Uterus (tissue), 4 donors: Measurements from ENCODE around the gene MED8. TPM values are rescaled to one million over a fixed set of nuclear protein-coding genes. Genes with fewer than 3 reads are reported as not detected.
A peak's percentile ranks its signal among the peaks of the same experiment; 100 is the strongest.

Experiments used
- DNase-seq, 2 donors: peaks; one replicate each; pipeline ENCODE4 v3.0.0-alpha.2; 2019 to 2020
- H3K27ac ChIP-seq, 2 donors: fragments of 200-600 bp; sonication (generic); 1 replicate in 1 of 2; 2 replicates in 1 of 2; pipeline ENCODE4 v1.5.1; 2016 to 2018
- H3K27me3 ChIP-seq, 2 donors: fragments of 200-600 bp; sonication (generic); one replicate each; pipeline ENCODE4 v1.5.1; 2018 to 2019; ENCODE audit warnings: control low read depth in 1 of 2
- H3K36me3 ChIP-seq, 2 donors: fragments of 200-600 bp; sonication (generic); one replicate each; pipeline ENCODE4 v1.5.1; 2019; ENCODE audit warnings: control low read depth in 1 of 2
- H3K4me1 ChIP-seq, 2 donors: fragments of 200-600 bp; sonication (generic); one replicate each; pipeline ENCODE4 v1.5.1; 2018 to 2019; ENCODE audit warnings: control low read depth in 1 of 2
- H3K4me3 ChIP-seq, 2 donors: fragments of 200-600 bp; sonication (generic); 1 replicate in 1 of 2; 2 replicates in 1 of 2; pipeline ENCODE4 v1.5.1; 2018 to 2019; ENCODE audit warnings: mild to moderate bottlenecking in 1 of 2
- H3K9me3 ChIP-seq, 2 donors: fragments of 200-600 bp; sonication (generic); one replicate each; pipeline ENCODE4 v1.5.1; 2019; ENCODE audit warnings: control low read depth in 1 of 2
- POLR2A ChIP-seq, 2 donors: fragments of 450-650 bp; IDR thresholded peaks; one replicate each; pipeline ENCODE4 v1.6.1; 2016; ENCODE audit warnings: antibody characterized with exemption in 2 of 2, mild to moderate bottlenecking in 1 of 2, moderate library complexity in 1 of 2
- intact Hi-C: fragments of 100-400 bp; cut with DNase I; formaldehyde crosslinking; loops from one replicate; pipeline ENCODE4 v1.15.1; 2023; ENCODE audit warnings: low total_unique reads
- total RNA-seq, 4 donors: library from RNA; depleted of rRNA in 3 of 4; stranded (reverse); fragments of >200 nt in 3 of 4; gene quantifications; one replicate each; pipeline versions ENCODE4 v1.1.0 to v1.2.4, GENCODE V29; 2014 to 2023
- TF ChIP-seq, protein P1 (sequence below), 4 experiments: fragments of 200-600 bp in 2 of 4; fragments of 450-650 bp in 2 of 4; sonication (generic) in 2 of 4; IDR thresholded peaks; one replicate each; pipeline ENCODE4 v1.5.1; 2016 to 2019; ENCODE audit warnings: antibody characterized with exemption in 4 of 4, mild to moderate bottlenecking in 2 of 4, moderate library complexity in 1 of 4
- donor health status: DM: yes; HTN: yes; CAD: no.

MED8 gene
- total RNA-seq, 4 donors from 2014 or later: 19.4 to 33.9 (median 28.5) TPM

DNA sequence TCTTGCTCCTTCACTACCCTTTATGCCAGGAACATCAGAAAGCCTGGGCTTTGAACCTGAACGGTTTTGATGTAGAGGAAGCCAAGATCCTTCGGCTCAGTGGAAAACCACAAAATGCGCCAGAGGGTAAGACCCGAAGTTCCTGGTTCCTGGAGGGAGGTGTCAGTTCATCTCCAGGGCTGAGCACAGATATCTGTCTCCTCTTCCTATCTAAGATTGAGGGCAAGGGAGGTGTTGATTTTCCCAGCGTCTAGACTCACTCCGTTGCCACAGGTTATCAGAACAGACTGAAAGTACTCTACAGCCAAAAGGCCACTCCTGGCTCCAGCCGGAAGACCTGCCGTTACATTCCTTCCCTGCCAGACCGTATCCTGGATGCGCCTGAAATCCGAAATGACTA is 29.9 kb downstream of the MED8 start:
- Histone ChIP-seq H3K27me3 (no peaks in the 10 kb centered on the region), H3K4me3 (no peak overlapping the region), H3K27ac (no peak overlapping the region), H3K9me3 (no peaks in the 10 kb centered on the region), H3K4me1 (peaks cover 0 to 5% of the 10 kb centered on the region in 2 donors), H3K36me3 (no peaks in the 10 kb centered on the region)
- TF ChIP-seq, protein P1, sequence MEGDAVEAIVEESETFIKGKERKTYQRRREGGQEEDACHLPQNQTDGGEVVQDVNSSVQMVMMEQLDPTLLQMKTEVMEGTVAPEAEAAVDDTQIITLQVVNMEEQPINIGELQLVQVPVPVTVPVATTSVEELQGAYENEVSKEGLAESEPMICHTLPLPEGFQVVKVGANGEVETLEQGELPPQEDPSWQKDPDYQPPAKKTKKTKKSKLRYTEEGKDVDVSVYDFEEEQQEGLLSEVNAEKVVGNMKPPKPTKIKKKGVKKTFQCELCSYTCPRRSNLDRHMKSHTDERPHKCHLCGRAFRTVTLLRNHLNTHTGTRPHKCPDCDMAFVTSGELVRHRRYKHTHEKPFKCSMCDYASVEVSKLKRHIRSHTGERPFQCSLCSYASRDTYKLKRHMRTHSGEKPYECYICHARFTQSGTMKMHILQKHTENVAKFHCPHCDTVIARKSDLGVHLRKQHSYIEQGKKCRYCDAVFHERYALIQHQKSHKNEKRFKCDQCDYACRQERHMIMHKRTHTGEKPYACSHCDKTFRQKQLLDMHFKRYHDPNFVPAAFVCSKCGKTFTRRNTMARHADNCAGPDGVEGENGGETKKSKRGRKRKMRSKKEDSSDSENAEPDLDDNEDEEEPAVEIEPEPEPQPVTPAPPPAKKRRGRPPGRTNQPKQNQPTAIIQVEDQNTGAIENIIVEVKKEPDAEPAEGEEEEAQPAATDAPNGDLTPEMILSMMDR (IDR thresholded peaks at IDR 0.05): no peak
- TF ChIP-seq POLR2A (IDR thresholded peaks at IDR 0.05): no peak
- no peak for DNase-seq
- intact Hi-C loops: no loop called here

DNA sequence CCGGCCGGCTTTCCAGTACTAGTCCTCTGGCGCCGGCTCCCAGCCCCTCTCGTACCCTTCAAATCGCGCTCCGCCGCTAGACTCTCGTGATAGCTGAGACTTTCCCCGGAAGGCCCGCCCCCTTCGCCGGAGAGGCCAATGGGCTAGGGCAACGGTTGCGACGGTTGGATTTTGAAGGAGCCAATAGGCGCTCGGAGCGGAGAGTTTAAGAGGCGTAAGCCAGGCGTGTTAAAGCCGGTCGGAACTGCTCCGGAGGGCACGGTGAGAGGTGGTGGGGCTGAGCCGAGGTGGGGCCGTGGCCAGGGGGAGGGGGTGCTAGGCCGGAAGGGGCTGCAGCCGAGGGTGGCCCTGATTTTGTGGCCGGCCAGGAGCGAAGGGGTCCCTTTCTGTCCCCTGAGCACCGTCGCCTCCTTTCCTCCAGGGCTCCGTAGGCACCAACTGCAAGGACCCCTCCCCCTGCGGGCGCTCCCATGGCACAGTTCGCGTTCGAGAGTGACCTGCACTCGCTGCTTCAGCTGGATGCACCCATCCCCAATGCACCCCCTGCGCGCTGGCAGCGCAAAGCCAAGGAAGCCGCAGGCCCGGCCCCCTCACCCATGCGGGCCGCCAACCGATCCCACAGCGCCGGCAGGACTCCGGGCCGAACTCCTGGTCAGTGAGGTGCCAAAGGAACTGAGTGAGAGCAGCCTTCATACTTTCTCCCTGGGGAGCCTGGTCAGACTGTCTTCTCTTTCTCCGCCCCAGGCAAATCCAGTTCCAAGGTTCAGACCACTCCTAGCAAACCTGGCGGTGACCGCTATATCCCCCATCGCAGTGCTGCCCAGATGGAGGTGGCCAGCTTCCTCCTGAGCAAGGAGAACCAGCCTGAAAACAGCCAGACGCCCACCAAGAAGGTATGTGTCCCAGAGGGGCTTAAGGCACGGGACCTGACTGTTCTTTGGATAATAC is 30.6 kb downstream of the MED8 start, which contains the start of gene CDC20:
Gene CDC20, plus strand, starts transcription at position 236 of the 948 bp plus-strand sequence. Its CDS starts 235 bp downstream, at position 471.
- intact Hi-C loops: no loop called here
- H3K27ac ChIP-seq: peak within 1 kb of the TSS; percentile 86 to 88
- peak in 1 of 2 donors; percentile 10 for TF ChIP-seq POLR2A (IDR thresholded peaks at IDR 0.05)
- TF ChIP-seq, protein P1 (IDR thresholded peaks at IDR 0.05): no peak
- peaks cover 0 to 5% of the 10 kb centered on the region in 2 donors for H3K4me1 ChIP-seq
- H3K36me3 ChIP-seq: no peaks in the 10 kb centered on the region
- no peaks in the 10 kb centered on the region for H3K9me3 ChIP-seq
- DNase-seq: peak; percentile 98 to 99
- no peaks in the 10 kb centered on the region for H3K27me3 ChIP-seq
- H3K4me3 ChIP-seq: peak within 1 kb of the TSS; percentile 52 to 70

DNA sequence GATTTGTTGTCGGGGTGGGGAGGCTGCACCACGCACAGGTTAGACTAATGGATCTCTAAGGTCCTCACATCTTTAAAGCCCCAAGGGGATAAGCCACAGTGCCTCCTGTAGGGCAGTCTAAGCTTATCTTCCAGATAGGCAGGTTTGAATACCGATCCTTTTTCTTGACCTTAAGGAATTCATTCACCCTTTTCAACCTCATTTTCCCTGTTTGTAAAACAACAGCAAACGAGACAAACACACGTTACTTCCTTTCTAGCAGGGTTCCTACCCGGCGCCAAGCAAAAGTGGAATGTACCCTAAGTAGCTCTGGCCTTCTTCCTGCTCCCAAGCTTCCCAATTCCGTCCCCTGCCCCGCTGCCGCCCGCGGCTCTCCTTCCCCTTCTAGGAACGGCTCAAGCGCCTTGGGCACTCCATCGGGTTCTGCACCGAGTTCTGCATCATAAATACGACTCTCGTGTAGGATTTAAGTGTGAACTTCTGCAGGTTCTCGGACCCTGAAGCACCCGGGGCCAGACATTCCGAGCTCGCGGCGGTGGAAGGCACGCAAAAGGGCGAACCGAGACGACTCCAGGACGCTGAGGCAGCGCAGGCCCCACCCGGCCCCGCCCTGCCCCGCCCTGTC is 31.4 kb downstream of the MED8 start:
- Histone ChIP-seq H3K27me3 (no peaks in the 10 kb centered on the region), H3K36me3 (no peaks in the 10 kb centered on the region), H3K9me3 (no peaks in the 10 kb centered on the region), H3K4me1 (peaks cover 0 to 5% of the 10 kb centered on the region in 2 donors), H3K27ac (peak overlapping the region; percentile 86 to 88), H3K4me3 (peak overlapping the region; percentile 52 to 70)
- intact Hi-C loops: no loop called here
- DNase-seq: no peak
- peak in 1 of 2 donors; percentile 27 for TF ChIP-seq POLR2A (IDR thresholded peaks at IDR 0.05)
- TF ChIP-seq, protein P1 (IDR thresholded peaks at IDR 0.05): peak in 1 of 4 experiments; percentile 25

GRCh38 chr1:43357251-43357650 is 32.3 kb downstream of the MED8 start:
- Histone ChIP-seq H3K4me3 (no peak overlapping the region), H3K27ac (no peak overlapping the region), H3K27me3 (no peaks in the 10 kb centered on the region), H3K9me3 (no peaks in the 10 kb centered on the region), H3K36me3 (no peaks in the 10 kb centered on the region), H3K4me1 (peaks cover 0 to 5% of the 10 kb centered on the region in 2 donors)
- intact Hi-C loops: no loop called here
- TF ChIP-seq, protein P1 (IDR thresholded peaks at IDR 0.05): no peak
- TF ChIP-seq POLR2A (IDR thresholded peaks at IDR 0.05): no peak
- no peak for DNase-seq

- Histone ChIP-seq H3K4me1 (peaks cover 0 to 5% of the 10 kb centered on the region in 2 donors), H3K27me3 (no peaks in the 10 kb centered on the region), H3K27ac (no peak overlapping the region), H3K36me3 (no peaks in the 10 kb centered on the region), H3K4me3 (no peak overlapping the region), H3K9me3 (no peaks in the 10 kb centered on the region)
- intact Hi-C loops: no loop called here
- TF ChIP-seq, protein P1 (IDR thresholded peaks at IDR 0.05): no peak
- TF ChIP-seq POLR2A (IDR thresholded peaks at IDR 0.05): no peak
- no peak for DNase-seq
Measured at GRCh38 chr1:43354936-43355335, 34.7 kb downstream of the MED8 start.
